BJ (cell line): ENCODE measurements around the gene ZBTB11. TPM values are rescaled to one million over a fixed set of nuclear protein-coding genes. Genes with fewer than 3 reads are reported as not detected.

Source experiments
- CTCF ChIA-PET: fragments of 350-600 bp; formaldehyde crosslinking; extraction: SDS; loops from one replicate; lab custom pipeline; 2021; ENCODE audit warnings: antibody characterized with exemption, inconsistent platforms; lab: Yijun Ruan, JAX
- POLR2A ChIA-PET: fragments of 300-600 bp; sonication (Branson Sonifier 250); formaldehyde crosslinking; extraction: SDS; loops from one replicate; lab custom pipeline; 2021; ENCODE audit warnings: antibody characterized with exemption; lab: Charles Lee
- DNase-seq: peaks from one replicate; pipeline ENCODE4 v3.0.0-alpha.2; 2011; ENCODE audit warnings: low read depth
- H3K27me3 ChIP-seq: 2 replicates; pipeline ENCODE4 v1.6.0; 2011; ENCODE audit warnings: low read length; ENCODE audit not compliant: control insufficient read depth, insufficient read depth
- H3K36me3 ChIP-seq: 2 replicates; pipeline ENCODE4 v1.5.1; 2011; ENCODE audit warnings: low read length; ENCODE audit not compliant: control insufficient read depth, insufficient read depth
- H3K4me3 ChIP-seq: 2 replicates; pipeline ENCODE4 v1.5.1; 2011; ENCODE audit warnings: low read depth, mild to moderate bottlenecking, control low read depth, low read length
- polyA plus RNA-seq: library from polyadenylated mRNA; depleted of rRNA; stranded (reverse); fragments of >200 nt; gene quantifications from 2 replicates; pipeline ENCODE4 v1.2.3, GENCODE V29; 2011; rRNA removed
- small RNA-seq: library from RNA; depleted of rRNA; stranded (forward); fragments of <200 nt; gene quantifications from one replicate; pipeline ENCODE3, GENCODE V24; 2012; ENCODE audit warnings: low replicate concordance, low read depth; ENCODE audit not compliant: insufficient read length
- TF ChIP-seq, protein P1 (sequence below): IDR thresholded peaks from 2 replicates; pipeline ENCODE4 v1.5.1; 2011; ENCODE audit warnings: low read depth, mild to moderate bottlenecking, control low read depth, inconsistent platforms, low read length, moderate library complexity; ENCODE audit not compliant: insufficient read depth

The ZBTB11 gene
- polyA plus RNA-seq, 1 experiment: 4.5 TPM

DNA sequence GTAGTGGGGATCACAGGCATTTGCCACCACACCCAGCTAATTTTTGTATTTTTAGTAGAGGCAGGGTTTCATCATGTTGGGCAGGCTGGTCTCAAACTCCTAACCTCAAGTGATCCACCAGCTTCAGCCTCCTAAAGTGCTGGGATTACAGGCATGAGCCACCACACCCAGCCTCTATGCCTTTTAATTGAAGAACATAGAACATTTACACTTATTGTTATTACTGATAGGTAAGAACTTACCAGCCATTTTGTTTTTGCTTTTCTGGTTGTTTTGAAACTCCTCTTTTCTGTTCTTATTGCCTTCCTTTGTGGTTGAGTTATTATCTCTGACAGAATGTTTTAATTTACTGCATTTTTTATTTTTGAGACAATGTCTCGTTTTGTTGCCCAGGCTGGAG is 73.7 kb downstream of the ZBTB11 start:
- DNase-seq: no peak
- ChIA-PET CTCF (no interaction called here), POLR2A (no interaction called here)
- H3K36me3 ChIP-seq: no peaks in the 10 kb centered on the region
- no peaks in the 10 kb centered on the region for H3K27me3 ChIP-seq
- TF ChIP-seq, protein P1, sequence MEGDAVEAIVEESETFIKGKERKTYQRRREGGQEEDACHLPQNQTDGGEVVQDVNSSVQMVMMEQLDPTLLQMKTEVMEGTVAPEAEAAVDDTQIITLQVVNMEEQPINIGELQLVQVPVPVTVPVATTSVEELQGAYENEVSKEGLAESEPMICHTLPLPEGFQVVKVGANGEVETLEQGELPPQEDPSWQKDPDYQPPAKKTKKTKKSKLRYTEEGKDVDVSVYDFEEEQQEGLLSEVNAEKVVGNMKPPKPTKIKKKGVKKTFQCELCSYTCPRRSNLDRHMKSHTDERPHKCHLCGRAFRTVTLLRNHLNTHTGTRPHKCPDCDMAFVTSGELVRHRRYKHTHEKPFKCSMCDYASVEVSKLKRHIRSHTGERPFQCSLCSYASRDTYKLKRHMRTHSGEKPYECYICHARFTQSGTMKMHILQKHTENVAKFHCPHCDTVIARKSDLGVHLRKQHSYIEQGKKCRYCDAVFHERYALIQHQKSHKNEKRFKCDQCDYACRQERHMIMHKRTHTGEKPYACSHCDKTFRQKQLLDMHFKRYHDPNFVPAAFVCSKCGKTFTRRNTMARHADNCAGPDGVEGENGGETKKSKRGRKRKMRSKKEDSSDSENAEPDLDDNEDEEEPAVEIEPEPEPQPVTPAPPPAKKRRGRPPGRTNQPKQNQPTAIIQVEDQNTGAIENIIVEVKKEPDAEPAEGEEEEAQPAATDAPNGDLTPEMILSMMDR: no peak
- H3K4me3 ChIP-seq: no peak overlapping the region

DNA sequence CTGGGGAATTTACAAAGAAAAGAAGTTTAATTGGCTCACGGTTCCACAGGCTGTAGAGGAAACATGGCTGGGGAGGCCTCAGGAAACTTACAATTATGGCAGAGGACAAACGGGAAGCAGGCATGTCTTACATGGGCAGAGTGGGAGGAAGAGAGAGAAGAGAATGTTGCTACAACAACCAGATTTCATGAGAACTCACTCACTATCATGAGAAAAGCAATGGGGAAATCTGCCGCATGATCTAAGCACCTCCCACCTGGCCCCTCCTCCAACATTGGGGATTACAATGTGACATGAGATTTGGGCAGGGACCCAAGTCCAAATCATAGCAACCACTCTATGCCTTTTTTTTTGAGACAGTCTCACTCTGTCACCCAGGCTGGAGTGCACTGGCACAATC is 74.2 kb downstream of the ZBTB11 start:
- TF ChIP-seq, protein P1: no peak
- H3K36me3 ChIP-seq: no peaks in the 10 kb centered on the region
- ChIA-PET CTCF (no interaction called here), POLR2A (no interaction called here)
- H3K27me3 ChIP-seq: no peaks in the 10 kb centered on the region
- no peak overlapping the region for H3K4me3 ChIP-seq
- no peak for DNase-seq

Small RNA genes within 50 kb of the gene (small RNA-seq; reads per million reads assigned to genes)
- gene RF00019 (not detected), gene RNU6-1256P (not detected), gene RNY1P12 (not detected)

Other genes starting within 250 kb of the ZBTB11 start
- 4.2 and 9.3 TPM in 2 replicates for gene SENP7, start 163.9 kb downstream of the ZBTB11 start, polyA plus RNA-seq
- gene TRMT10C, start 115.3 kb downstream of the ZBTB11 start, polyA plus RNA-seq: 7.4 and 13.4 TPM in 2 replicates
- 25.9 and 56.3 TPM in 2 replicates for gene PCNP, start 103.0 kb downstream of the ZBTB11 start, polyA plus RNA-seq
- gene RPL24, start 9.6 kb upstream of the ZBTB11 start, polyA plus RNA-seq: 1,257 and 2,029 TPM in 2 replicates
- 1.2 and 2.5 TPM in 2 replicates for gene CEP97, start 47.5 kb upstream of the ZBTB11 start, polyA plus RNA-seq
- gene NXPE3, start 102.1 kb upstream of the ZBTB11 start, polyA plus RNA-seq: 30.3 and 31.2 TPM in 2 replicates
- 41.6 and 50.1 TPM in 2 replicates for gene NFKBIZ, start 172.4 kb upstream of the ZBTB11 start, polyA plus RNA-seq